ENCODE data around the gene SYPL1.
A peak's percentile ranks its signal among the peaks of the same experiment; 100 is the strongest.

Gene SYPL1

DNA sequence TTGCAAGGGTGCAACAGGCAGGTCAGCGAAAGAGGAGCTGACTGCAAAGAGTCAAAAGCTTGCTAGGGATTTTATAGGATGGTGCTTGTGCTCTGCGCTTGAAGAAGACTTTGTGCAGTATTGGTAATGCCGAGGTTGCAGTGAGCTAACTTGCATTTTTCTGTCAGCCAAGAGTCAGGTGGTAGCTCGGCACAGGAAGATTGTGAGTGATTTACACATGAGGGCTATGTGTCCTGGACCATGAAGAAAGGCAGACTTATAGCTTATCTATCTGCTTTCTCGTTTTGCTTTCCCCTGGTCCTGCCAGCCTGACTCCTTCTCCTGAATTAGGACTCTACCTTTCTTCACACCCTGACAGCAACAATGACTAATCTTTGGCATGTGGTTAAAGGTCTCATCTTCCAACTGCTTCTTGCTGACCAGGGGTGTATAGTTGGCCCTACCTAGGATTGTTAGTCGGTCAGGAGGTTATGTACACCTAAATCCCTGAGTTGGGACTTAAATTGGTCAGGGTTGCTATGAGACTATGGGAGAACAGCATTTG is 4.1 kb upstream of the SYPL1 start:
- no peak overlapping the region for H3K4me3 ChIP-seq (ENCODE audit: low read depth, low read length)
- in situ Hi-C loops (cut with HindIII; ENCODE audit: low sequenced_read_pairs) = no loop called here
- no peak for TF ChIP-seq CTCF (IDR thresholded peaks at IDR 0.05; ENCODE audit: low read depth, low read length, missing control alignments)
- no peak for DNase-seq (ENCODE audit: low read depth)

GRCh38 chr7:106114716-106115383 is 2.7 kb upstream of the SYPL1 start:
- no peak for DNase-seq (ENCODE audit: low read depth)
- in situ Hi-C loops (cut with HindIII; ENCODE audit: low sequenced_read_pairs) = no loop called here
- no peak overlapping the region for H3K4me3 ChIP-seq (ENCODE audit: low read depth, low read length)
- no peak for TF ChIP-seq CTCF (IDR thresholded peaks at IDR 0.05; ENCODE audit: low read depth, low read length, missing control alignments)

- no peak overlapping the region for H3K4me3 ChIP-seq (ENCODE audit: low read depth, low read length)
- in situ Hi-C loops (cut with HindIII; ENCODE audit: low sequenced_read_pairs) = no loop called here
- TF ChIP-seq CTCF (IDR thresholded peaks at IDR 0.05; ENCODE audit: low read depth, low read length, missing control alignments) = no peak
- no peak for DNase-seq (ENCODE audit: low read depth)
These were observed 885 bp upstream of the SYPL1 start for GRCh38 chr7:106112972-106113421.

GRCh38 chr7:106111655-106112117 is 426 bp downstream of the SYPL1 start:
- in situ Hi-C loops (cut with HindIII; ENCODE audit: low sequenced_read_pairs) = no loop called here
- TF ChIP-seq CTCF (IDR thresholded peaks at IDR 0.05; ENCODE audit: low read depth, low read length, missing control alignments) = no peak

DNA sequence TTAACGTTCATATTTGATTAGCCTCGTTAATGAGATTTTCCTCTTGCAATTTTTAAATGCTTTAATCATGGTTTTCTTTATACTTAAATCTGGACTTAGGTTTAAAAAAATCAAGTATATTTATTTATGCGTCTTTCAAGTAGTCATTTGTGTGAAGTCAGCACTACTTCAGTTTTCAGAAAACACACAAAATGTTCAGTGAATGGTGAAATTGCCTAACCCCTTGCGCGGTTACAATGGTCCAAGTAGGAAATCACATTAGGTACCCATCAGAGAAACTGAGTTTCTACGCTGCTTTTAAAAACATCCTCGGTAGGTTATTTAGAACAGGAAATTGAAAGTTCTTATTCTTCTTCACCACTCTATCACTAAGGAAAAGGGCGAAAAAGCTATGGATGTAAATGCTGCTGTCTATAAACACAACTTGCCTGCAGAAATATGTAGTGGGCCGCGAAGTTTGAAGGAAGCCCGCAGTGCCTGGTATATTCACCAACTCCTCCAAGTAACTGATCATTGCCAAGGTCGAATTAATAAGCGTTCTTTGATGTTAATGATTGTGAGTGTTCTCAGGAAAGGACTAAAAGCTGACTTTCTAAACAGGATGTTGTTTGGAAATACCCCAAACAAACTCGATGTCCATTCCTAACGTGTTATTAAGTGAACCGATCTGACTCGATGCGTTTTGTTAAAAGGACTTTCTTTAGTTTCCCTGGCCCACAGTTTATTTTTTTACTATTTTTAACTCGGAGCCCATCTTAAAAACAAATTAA is 1.0 kb downstream of the SYPL1 start:
- no peak for DNase-seq (ENCODE audit: low read depth)
- in situ Hi-C loops (cut with HindIII; ENCODE audit: low sequenced_read_pairs) = no loop called here
- no peak for TF ChIP-seq CTCF (IDR thresholded peaks at IDR 0.05; ENCODE audit: low read depth, low read length, missing control alignments)
- H3K4me3 ChIP-seq (ENCODE audit: low read depth, low read length) = peak overlapping the region; percentile 64

More at GRCh38 chr7:106111655-106112117, 426 bp downstream of the SYPL1 start:
- peak overlapping the region; percentile 64 for H3K4me3 ChIP-seq (ENCODE audit: low read depth, low read length)
- DNase-seq (ENCODE audit: low read depth) = no peak

DNA sequence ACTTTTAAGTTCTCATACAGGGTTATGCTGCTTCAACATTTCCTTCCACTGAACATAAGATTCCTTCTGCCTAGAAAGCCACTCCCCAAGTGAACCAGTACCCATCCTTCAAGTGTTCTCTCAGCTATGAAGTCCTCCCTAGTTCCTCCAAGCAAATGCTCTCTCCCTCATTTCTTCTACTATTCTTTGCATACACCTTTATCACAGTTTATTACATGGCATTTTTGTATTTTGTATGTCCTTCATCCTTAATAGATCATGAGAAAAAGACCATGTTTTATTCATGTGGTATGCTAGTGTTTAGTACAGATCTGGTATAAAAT is 1.9 kb downstream of the SYPL1 start:
- no peak for TF ChIP-seq CTCF (IDR thresholded peaks at IDR 0.05; ENCODE audit: low read depth, low read length, missing control alignments)
- H3K4me3 ChIP-seq (ENCODE audit: low read depth, low read length) = no peak overlapping the region
- in situ Hi-C loops (cut with HindIII; ENCODE audit: low sequenced_read_pairs) = no loop called here
- no peak for DNase-seq (ENCODE audit: low read depth)

All from astrocyte of the cerebellum (primary cell).